Brain pericyte (primary cell): ENCODE data around the gene KRABD2.
"Not testable (repeated sequence)": the region's sequence is repeated elsewhere in the genome, so short reads cannot be mapped to it uniquely, and the experiment has no call there.

ENCODE experiments used
- DNase-seq: peaks from one replicate; pipeline ENCODE4 v3.0.0-alpha.2; 2012; ENCODE audit warnings: low read depth, low spot score

Gene KRABD2

DNA sequence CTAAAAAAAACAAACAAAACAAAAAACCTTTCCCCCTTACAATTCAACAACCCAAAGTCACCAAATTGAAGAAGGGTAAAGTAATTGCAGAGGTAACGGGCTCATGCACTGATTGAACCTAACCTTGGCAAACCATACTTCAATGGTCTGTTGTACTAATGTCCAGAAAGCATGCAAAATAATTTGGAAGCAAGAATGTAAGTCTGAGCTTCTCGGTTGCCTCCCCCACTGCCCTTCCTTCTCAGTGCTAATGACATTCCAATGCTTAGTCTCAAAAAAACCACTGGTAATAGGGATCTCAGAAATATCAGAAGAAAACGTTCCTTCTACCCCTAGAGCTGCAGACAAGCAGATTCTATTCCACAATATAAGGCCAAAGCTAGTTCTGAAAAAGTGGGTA, 15.8 kb downstream of the KRABD2 start:
- DNase-seq = no peak

DNA sequence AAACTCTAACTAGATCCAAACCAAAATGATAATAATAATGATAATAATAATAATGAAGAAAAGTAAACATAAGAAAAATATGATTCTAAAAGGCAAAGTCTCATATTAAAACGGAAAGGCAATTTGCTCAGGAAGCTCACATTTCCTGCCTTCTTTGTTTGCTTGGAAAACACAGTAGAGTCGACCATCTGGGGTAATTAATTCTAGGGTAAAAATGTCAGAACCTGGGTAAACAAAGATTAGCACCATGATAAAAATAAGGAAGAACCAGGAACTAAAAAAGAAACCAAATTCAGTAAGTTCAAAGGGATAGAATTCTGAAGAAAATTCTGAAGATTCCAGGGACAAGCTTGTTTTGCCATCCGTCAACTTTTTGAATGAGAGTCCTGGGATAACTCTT, 16.2 kb downstream of the KRABD2 start:
- no peak for DNase-seq

DNA sequence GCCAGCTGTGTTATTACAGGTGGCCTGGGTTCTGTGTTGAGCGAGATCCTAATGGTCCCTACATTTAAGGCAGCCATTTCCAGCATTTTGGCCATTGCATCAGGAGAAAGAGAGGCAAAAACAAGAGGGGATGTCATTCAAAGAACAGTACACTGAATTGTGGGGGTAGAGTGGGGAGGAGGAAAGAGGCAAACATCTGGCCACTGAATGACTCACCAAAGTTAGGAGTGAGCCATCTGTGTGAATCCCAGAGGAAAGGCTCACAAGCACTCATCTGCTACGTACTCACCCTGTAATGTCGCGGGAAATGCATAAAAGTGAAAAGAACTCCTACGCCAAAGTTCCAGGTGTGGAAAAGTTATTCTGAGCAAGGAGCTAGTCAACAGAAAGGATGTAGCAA, 16.7 kb downstream of the KRABD2 start:
- DNase-seq = no peak

DNA sequence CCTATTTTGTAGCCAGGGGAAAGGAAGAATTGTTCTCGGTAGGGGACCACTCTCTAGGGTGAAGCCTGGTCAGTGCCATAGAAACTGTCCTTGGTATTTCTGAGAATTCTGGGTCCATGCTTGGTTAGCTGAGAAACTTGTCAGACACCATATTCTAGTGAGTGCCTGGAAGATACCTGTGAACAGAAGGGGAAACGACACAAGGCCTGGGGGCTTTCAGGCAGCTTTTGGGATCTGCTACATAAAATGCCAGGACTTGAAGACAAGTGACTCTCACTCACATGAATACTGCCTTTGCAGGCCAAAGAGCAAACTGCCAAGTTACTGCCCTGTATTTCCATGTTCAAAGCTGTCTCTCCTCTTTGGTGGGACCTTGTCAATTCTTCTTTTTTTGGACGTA, 18.6 kb downstream of the KRABD2 start:
- no peak for DNase-seq

DNA sequence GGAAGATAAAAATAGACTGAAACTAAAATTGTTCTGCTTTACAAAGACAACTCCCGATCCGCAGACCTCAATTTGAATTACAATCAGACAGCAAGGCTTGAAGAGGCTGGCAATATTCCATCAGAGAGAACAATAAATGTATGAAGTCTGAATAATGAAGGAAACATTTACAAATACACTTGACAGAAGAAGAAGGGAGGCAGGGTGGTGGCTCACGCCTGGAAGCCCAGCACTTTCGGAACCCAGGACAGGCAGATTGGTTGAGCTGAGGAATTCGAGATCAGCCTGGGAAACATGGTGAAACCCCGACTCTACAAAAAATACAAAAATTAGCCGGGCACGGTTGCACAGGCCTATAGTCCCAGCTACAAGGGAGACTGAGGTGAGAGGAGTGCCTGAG, 22.3 kb downstream of the KRABD2 start:
- DNase-seq = no peak

DNA sequence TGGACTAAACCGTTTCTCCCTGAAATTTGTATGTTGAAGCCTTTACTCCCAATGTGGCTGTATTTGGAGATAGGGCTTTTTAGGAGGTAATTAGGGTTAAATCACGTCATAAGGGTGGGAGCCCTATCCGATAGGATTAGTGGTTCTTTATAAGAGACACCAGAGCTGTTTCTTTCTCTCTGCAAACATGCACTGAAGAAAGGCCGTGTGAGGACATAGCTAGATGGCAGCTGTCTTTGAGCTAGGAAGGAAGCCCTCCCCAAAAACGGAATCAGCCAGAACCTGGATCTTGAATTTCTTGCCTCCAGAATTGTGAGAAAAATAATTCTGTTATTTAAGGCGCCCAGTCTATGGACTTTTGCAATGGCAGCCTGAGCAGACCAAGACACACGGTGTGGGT, 22.8 kb downstream of the KRABD2 start:
- DNase-seq = no peak

DNA sequence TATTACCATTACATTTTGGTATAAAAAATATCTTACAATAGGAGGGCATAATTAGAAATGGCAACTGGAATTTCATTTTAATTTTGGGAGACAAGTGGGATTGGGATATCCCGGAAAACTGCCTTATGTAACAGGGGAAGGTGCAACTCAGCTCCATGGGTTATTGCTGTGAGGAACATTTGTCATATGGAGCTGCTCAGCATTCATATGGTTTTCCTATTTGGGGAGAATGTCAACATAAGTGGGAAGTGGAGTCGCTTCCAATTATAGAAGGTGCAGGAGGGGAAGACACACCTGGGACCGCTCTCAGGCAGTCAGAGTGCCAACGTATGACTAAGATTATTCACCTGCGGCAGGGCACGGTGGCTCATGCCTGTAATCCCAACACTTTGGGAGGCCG, 26.2 kb downstream of the KRABD2 start:
- no peak for DNase-seq

DNA sequence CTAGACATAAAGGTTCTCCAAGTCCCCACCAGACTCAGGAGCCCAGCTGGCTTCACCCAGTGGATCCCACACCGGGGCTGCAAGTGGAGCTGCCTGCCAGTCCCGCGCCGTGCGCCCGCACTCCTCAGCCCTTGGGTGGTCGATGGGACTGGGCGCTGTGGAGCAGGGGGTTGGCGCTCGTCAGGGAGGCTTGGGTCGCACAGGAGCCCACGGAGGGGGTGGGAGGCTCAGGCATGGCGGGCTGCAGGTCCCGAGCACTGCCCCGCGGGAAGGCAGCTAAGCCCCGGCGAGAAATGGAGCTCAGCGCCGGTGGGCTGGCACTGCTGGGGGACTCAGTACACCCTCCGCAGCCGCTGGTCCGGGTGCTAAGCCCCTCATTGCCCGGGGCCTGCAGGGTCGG, 29.5 kb downstream of the KRABD2 start:
- DNase-seq = not testable (repeated sequence)

DNA sequence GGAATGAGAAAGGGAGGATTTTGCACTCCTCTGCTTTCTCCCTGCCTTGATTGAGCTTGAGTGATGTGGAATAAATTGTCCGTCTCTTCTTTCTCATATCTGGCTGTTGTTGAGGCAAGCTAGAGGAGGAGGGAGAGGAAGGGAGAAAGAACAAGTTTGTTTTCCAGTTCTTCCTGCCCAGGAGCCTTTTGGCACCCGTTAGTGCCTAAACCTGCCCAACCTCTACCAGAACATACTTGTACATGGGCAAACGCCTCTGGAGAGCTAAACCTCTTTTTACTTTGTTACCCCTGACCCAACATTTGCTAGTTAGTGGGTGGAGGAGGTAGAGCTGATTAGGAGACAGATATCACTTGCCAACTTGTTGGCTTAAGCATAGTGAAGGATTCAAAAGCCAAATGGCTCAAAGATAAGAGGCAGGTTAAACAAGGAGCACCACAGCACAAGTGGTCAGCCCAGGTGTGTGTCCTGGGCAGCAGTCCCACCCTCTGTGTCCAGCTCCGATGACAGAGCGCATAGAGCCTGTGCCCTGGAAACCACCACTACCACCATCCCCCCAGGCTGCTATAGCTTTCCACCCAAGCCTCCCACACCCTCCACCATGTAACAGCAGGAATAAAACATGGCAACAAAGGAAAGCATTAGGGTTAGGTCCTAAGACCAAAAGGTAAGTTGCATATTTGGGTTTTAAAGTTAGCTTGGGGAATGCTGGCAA, 30.4 kb downstream of the KRABD2 start:
- DNase-seq = no peak

DNA sequence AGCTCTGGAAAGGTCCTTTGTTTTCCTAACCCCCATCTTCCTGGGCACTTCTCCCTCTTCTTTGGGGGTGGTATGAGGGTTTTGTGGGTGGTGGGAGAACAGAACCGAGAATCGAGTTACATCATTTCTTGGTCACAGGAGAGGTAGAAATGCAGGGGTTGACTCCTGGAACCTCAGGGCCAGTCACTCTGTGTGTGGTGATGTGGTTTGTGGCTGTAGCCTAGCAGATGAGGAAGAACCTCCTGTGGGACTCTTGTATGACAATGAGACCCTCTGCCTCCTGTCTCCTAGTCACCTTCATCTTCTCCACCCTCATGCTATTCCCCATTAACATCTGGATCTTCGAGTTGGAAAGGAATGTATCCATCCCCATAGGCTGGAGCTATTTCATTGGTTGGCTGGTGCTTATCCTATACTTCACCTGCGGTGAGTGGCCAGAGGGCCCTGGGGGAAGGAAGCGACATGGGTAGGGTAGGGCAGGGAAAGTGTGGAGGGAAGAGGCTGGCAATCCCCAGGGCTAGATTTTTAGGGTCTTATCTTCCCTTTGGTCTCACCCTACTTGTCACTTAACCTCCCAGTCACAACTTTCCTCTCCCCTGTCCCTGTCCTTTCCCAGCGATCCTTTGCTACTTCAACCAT, 31.3 kb downstream of the KRABD2 start:
- DNase-seq = no peak

DNA sequence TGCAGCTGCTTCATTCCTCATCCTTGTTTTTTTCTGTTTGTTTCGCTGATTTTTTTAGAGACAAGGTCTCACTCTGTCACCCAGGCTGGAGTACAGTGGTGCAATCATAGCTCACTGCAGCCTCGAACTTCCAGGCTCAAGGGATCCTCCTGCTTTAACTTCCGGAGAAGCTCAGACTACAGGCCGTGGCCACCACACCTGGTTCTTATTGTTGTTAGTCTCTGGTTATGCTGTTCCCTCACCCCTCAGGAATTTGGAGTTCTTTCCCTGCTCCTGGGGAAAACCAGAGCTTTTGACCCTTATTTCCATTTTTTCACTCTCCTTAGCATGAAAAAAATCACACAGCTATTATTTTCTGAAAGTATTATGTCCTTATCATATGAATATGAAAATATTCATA, 35.0 kb downstream of the KRABD2 start:
- no peak for DNase-seq

DNA sequence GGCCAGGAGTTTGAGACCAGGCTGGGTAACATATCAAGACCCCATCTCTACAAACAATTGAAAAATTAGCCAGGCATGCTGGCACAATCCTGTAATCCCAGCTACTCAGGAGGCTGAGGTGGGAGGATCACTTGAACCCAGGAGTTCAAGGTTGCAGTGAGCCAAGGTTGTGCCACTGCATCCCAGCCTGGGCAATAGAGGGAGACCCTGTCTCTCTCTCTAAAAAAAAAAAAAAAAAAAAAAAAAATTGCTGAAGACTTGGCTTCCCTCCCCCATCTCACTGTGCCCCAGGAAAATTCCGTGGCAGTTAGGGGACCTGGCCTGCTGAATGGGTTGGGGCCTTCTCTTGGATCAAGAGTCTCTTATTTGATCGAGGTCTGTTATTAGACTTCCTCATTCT, 37.0 kb downstream of the KRABD2 start, which contains the start of gene ODF4:
Gene ODF4 (plus strand): TSS at position 301 of the 400 bp plus-strand sequence. CDS start 212 bp downstream, outside the sequence.
- DNase-seq = no peak

DNA sequence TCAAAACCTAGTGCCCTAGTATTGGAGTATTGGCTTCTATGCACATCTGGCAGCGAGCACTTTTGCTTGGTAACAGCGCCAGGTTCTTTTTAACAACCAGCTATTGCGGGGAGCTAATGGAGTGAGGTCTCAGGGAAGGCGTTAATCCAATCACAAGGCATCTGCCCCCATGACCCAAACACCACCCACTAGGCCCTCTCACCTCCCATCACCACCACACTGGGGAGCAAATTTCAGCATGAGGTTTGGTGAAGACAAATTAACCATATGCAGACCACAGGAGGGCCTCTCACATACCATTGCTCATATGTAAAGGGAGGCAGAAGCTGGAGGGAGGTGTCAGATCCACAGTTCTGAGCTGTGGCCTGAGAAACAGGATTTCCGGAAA, 37.8 kb downstream of the KRABD2 start:
- no peak for DNase-seq

DNA sequence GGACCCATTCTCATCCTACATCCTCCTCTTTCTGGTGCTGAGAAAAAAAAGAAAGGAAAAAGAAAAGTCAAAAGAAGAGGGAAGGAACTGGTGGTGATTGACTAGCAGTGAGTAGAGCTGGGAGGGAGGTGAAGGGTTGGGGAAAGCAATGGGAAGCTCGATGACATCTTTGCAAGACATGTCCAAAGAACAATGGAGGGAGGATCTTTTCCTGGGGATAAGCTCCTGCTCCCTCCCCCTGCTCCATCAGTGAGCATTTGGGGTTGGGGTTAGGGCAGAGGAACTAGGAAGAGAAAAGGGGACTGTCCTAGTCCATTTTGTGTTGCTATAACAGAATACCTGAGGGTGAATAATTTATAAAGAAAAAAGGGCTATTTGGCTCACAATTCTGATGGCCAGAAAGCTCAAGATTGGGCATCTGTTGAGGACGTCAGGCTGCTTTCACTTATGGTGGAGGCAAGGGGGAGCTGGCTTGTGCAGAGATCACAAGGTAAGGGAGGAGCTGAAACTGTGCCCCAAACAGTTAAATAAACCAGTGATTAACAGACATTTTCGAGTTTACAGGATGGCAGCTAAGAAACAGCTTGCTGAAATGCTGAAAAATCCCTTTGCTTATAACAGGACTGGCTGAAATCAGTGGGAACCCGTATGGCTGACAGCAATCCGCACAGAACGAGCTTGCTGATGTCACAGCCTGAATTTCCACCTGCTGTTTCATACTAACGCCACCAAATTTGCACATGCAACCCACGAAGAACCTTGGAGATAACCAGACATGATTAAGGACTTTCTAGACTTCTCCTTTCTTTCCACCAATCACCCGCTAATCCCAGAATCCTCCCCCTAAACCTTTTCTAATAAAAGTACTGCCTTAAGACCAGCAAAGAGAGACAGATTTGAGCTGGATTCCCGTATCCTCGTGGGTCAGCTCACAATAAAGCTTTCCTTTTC, 38.4 kb downstream of the KRABD2 start:
- no peak for DNase-seq

DNA sequence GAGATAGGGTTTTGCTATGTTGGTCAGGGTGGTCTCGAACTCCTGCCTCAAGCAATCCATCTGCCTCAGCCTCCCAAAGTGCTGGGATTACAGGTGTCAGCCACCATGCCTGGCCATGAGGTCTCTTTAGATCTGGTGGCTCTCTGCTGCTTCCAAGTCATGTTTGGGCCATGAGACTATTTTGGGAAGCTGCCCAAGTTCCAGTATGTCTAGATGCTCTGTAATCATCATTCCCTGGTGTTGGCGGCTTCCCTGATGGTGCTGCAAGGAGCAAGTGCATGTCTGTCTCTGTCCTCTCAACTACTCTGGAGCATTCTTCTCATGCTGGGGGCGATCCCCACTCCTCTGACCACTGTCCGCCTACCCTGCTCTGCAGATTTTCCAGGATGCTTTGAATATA, 43.2 kb downstream of the KRABD2 start:
- DNase-seq = no peak

DNA sequence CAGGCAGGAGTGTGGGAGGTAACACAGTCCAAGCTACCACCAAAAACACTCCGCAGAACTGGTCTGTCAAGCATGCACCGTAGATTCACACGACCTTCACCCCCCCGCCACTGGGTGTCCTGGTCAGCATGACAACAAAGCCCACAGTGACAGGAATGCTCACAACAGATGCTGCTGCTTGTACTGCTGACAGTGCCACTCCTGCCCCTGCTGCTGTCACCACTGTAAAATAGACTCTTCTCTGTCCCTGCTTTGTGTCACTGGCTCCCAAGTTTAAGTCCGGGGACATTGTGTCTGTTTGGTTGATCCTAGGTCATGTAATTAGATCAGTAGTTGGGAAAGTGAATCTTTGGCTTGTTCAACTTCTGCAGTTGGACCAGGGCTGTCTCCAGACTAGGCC, 43.8 kb downstream of the KRABD2 start:
- no peak for DNase-seq

DNA sequence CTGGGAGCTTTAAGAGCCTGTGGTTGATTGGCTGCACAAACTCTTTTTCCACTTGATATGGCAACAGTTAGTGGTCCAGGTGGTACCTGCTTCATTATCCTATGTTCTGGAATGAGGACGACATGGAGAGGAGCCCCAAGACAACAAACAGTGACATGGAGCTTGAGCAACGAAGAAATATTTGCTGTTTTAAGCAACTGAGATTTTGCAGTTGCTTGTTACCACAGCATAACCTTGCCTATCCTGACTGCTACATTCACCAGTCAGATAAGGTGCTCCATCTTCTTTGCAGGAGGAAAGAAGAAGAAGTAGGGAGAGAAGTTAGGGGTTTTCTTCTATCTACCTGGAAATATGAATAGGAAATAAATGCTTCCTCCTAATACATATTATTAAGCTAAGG, 44.4 kb downstream of the KRABD2 start:
- no peak for DNase-seq

DNA sequence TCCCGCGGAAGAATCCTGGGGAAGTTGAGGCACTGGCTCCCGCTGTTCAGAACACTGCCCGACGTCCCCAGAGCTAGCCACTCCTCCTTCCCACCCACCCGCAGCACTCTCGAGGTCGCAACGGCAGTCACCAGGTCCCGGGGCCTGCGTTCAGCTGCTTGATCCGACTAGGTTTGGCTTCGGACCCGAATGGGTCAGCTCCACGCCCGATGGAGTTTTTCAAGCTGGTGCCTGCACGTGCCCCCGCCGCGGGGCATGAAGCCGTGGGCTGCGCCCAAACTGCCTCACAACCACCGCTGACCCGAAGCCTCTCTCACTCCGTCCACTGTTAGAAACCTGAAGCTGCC, 49.2 kb downstream of the KRABD2 start:
- DNase-seq = no peak
